Fibroblast of skin of left quadriceps (primary cell): ENCODE measurements around the gene LAPTM4A.
"Not testable (repeated sequence)": the region's sequence is repeated elsewhere in the genome, so short reads cannot be mapped to it uniquely, and the experiment has no call there.

Experiments used
- DNase-seq, 2 experiments: peaks; one replicate each; pipeline ENCODE4 v3.0.0-alpha.2; 2013; ENCODE audit warnings: low read depth in 2 of 2

The LAPTM4A gene

DNA sequence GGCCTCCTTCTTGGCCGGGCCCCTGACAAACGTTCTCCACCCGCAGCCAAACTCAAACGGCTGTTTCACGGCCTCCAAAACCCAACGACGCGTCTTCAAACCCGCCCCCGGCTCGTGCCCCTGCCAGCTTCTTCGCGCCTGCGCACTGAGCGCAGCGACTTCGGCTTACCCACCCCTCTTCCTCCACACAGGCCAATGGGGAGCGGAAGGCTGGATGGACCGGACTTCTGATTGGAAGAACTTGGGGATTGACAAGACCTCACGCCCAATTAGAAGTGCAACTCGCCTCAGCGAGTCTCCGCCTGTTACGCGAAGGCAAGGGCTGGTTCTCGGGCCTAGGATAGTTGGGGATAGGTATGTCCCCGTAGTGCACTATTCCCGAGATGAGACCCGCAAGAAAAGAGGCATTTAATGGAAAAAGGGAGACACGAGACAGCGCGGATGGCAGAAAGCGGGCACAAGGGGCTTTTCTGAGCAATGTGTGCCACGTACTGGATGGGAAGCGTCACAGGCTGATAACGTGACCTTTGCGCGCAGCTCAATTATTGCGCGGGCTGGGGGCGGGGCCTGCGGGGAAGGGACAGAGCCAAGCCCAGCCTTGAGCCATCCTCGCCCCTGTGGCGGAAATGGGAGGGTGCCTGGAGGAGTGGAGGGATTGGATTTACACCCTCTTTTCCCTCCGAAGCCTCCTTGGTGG lies at the start of gene LAPTM4A:
Gene LAPTM4A (minus strand): TSS at position 97 of the 697 bp plus-strand sequence. CDS start 108 bp downstream, outside the sequence.
- DNase-seq: peak; percentile 100

DNA sequence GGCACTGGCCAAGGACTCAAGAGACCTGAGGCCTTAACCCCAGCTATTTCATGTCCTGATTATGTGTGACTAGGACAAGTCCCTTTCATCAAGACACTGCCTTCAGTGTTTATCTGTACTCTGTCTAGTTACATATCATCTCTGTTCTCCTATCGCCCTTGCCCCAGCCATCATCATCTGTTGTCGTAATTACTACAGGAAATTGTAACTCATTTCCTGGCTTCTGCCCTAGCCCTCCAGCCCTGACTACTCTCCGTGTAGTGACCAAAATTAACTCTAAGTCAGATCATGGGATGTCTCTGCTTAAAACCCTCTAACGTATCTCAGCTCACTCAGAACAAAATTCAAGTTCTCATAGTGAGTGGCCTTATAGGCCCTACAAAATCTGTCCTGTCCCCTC lies 49.3 kb upstream of the LAPTM4A start:
- no peak for DNase-seq

DNA sequence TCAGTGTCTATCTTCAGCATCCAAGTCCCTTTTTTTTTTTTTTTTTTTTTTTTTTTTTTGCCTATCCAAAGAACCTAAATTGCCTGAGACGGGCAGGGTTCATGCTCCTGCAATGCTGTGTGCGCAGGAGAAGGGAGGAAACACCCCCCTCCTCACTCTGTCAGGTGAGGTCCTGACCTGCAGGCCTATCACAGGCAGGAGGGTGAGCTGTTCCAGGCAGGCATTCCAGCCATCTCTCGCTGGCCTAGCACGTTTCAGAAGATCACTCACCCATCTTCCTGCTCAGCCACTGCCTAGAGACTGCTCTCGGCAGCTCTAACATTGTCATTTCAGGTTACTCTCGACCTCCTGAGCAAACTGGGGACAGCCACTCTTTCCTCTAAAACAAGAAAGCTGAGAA lies 48.4 kb upstream of the LAPTM4A start:
- no peak for DNase-seq

DNA sequence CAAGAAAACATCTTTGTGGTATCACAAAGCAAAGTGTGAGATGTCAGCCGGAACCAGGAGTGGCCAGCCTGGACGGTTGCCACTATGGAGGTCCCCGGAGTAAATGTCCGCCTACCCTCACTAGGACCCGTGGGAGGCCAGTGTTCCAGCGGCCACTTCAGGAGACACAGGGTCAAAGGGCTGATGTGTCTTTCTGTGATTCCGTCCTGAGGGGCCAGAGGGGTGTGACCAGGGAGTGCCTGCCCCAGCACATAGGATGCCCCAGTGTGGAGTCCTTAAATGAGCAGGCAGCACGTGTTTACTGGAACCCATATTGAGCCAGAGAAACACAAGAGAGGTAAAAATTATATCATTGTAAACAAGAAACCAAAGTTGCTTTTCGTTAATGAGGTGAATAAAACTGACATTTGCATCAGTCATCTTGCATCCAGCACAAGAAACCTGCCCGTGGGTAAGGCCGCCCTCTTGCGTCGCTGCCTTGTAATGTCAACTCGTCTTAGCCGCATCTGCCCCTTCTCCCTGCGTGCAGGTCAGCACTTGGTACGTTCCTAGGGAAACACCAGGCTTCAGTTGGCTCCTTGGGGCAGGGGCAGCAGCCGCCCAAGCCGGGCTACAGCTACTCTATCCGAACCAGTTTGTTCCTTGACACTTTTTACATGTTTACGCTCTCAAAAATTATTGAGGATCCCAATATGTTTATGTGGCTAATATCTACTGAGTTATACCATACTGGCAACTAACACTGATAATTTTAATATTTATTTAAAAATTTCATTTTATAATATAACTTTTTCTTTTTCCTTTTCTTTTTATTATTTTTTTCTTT lies 46.7 kb upstream of the LAPTM4A start:
- DNase-seq: peak; percentile 63 to 68

DNA sequence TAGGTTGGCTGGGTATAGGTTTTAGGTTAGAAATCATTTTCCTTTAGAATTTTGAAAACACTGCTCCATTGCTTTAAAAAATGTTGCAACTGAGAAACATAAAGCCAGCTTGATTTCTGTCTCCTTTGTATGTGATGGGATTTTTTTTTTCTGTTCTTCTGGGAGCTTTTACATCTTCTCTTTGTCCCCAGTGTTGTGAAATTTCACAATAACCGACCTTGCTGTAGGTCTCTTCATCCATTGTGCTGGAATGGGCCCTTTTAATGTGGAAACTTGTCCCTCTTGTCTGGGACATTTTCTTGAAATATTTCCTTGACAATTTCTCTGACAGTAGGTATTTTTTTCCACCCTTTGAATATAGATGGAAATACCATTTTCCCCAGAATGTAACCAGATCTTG lies 44.0 kb upstream of the LAPTM4A start:
- DNase-seq: no peak

DNA sequence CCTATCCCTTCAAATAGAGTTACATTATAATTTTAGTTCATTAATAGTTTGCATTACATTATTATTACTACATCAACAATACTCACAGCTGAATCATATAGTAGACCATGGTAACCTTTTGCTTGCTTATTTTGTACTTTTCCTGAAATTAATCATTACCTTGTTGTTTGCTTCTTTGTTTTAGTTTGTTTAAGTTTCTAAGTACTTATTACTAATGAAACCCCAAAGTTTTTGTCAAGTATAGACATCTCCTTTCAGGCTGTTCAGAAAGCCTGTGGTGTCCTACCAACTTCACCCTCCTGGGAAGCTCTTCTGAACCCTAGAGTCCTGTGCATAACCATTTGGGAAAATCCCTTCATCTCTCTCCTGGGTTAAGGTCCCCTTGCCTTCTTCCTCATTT lies 43.5 kb upstream of the LAPTM4A start:
- DNase-seq: no peak

DNA sequence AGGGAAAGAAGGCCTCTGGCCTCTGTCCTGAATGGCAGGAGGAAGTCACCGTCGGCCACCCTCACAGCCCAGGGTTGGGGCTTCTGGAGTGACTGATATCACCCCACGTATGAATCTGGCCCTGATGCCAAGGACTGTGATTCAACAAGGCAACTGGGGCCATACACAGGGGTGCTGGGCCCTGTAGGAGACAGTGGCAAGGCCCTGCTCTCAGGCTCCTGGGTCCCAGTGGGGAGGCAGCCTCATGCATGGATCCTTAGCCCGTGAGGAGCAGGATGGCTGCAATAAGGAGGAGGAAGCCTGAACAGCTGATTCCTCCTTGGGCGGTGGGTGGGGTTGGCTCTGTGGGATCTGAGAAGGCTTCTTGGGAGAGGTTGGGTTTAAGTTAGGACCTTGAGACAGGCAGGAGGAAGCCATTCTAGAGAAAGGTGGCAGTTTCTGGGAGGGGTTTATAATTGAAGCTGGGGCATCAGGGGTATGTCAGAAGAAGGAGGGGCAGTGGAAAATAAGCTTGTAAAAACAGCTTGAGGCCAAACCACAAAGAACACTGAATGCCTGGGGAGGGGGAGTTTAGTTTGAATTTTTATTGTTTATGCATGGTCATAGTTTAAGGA lies 42.8 kb upstream of the LAPTM4A start:
- DNase-seq: no peak

DNA sequence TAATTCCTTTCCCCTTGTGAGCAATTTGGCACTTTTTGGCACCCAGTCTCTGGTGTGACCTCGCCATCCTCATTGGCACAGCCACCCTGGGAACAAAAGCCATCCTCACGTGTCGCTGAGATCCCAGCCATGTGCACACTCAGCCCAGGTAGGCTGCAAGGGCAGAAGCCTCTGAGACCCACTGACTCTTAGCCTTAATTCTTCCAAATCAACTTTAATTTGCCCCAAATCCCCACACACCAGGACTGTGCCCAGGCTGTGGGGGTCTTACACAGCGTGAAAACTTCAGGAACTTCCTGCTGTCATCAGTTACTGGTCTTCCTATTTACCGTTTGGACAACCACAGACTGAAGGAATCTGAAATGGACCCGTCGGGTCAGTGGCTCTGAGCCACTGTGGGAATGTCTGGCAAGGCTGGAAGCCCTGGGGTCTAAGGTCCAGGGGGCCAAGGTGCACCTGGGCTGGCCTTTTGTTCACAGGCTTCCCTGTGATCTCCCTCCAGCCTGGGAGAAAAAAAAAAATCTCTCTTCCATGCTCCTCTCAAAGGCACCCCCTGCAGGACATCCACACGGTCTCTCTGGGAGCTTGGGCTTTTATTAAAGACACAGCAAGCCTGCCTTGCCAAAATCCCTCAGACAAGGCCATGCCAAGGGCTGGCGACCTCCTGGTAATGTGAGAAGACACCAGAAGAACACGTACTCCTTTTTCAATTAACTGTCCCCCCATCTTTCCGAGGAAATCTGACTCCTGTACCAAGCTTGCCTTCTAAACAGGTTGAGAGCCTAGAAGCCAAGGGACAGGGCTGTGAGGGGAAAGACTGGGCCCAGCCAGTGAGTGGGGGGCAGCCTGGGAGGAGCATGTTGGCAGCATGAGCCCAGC lies 42.1 kb upstream of the LAPTM4A start:
- peak; percentile 59 to 62 for DNase-seq

DNA sequence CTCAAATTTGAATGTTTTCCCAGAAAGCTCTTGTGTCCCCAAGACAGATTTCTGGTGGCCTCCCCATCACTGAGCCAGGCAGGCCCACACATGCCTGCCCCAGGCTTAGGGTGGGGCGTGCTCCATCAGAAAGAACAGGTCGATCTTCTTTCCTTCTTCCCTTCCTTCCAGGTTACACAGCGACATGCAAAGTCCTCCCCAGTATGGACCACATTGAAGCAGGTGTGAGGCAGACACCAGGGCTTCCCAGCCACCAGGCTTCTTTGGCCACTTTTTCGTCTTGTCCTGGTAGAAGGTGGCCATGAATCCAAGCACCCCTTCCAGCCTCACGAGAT lies 41.4 kb upstream of the LAPTM4A start:
- no peak for DNase-seq

DNA sequence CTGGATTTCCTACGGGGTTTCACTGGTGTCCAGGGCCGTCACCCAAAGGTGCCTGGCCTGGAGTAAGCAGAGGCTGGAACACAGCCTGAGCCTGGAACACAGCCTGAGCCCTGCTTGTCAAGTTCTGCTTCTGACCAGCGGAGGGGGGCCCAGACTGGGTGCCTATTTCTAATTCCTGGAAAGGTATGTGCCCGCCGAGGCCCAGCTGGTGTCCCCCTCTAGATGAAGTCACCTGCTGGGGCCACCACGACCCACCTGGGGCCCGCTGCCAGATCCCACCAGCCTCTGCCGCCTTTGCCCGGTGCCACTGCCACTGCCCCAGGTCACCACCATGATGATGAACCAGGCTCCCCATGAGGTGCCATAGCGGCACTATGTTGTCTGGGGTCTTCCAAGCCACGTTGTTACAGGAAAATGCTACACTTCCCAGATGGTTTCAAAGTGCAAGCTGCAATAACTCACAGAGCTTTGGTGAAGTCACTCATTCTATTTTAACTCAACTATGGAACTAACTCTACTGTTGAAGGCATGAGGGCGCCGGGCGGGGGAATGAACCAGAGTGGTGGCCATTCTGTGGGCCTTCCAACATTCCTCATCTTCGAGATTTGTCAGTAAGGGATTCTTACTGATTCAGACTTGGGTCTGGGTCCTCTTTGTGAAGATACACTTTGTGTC lies 40.9 kb upstream of the LAPTM4A start:
- no peak for DNase-seq

DNA sequence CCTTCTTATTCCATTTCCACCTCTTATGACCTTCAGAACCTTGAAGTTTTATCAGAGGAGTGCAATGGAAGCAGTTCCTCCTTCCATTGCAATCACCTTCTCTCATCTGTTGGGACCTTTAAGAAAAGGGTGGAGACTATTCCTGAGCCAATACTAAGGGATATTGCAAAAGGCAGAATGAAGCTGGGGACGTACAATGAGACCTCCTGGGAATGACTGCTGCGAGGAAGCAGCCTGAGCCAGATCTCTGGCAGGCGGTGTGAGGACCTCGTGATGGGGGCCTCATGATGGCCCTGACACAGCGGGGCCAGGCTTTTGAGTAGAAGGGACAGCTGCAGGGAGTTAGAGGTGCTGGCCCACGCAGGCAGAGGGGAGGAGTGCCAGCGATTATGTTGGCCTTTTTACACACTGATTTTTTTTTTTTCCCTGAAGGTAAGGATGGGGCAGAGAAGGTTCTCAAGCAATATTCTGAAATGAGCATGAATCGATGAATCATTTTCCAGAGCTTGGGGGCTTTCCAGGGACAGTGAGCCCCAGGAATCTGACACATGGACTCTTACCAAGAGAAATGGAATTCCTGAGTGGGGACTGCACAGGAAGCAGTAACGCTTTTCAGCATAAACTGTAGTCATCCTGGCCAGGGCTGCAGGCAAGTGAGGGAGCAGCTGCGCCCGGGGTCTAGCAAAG lies 40.0 kb upstream of the LAPTM4A start:
- DNase-seq: peak; percentile 94 to 96

DNA sequence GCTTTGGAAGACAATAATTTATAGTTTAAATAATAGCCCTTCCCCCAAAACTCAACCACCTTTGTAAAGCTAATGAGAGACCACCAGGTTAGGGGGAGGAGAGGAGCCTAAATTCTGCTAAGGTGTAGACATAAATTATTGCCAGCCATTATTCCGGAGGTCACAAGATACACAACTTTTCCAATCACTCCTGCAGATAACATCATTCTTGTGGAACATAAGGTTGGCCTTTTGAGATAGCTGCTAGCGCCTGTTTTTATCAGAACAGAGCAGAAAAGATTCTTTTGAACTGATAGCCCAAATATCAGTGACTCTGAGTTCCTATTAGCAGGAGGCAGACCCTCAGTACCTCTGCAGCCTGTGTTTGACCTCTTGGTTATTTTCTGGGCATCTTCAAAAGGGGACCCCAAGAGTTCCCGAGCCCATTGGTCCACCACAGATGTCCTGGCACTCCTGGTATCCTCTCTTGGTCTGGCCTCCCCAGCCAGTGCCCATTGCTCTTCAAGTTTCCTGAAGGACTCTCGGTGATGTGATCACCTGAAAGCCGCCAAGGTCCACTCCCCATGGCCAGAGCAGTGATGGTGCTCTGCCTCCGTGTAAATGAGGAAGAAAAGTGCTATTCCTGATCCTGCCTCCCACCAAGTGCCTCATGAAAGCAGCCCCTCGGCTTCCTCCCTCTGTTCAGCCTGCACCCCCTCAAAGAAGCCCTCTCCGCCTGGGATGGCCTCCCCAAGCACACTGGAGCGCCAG lies 38.5 kb upstream of the LAPTM4A start:
- DNase-seq: no peak

DNA sequence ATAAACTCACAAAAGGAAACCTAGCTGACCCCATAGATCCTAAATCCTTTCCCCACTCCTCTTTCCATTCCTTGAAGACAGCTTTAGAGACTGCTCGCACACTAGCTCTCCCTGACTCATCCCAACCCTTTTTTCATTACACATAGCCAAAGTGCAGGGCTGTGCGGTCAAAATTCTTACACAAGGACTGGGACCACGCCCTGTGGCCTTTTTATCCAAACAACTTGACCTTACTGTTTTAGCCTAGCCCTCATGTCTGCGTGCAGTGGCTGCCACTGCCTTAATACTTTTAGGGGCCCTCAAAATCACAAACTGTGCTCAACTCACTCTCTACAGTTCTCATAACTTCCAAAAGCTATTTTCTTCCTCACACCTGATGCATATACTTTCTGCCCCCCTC lies 34.5 kb upstream of the LAPTM4A start:
- DNase-seq: not testable (repeated sequence)

DNA sequence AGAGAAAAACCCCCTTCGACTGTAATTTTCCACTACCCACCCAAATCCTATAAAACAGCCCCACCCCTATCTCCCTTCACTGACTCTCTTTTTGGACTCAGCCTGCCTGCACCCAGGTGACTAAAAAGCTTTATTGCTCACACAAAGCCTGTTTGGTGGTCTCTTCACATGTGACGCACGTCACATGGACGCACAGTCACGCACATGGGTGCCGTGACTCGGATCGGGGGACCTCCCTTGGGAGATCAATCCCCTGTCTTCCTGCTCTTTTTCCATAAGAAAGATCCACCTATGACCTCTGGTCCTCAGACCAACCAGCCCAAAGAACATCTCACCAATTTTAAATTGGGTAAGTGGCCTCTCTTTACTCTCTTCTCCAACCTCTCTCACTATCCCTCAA lies 31.4 kb upstream of the LAPTM4A start:
- DNase-seq: not testable (repeated sequence)

DNA sequence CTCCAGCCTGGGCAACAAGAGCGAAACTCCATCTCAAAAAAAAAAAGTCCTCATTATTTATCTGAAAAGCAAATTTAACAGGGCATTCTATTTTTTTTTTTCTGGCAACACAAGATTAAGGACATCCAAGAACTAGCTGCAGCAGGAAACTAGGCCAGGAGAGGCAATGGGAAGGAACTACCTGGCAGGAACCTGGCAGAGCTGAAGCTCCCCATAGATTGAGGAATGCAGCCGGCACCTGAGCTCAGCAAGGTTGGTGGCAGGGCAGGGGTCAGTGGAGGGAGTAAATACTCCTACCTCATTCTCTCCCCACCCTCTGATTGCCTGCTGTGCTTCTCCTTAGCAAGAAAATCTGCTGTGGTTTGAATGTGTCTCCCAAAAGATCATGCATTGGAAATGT lies 30.4 kb upstream of the LAPTM4A start:
- DNase-seq: no peak

DNA sequence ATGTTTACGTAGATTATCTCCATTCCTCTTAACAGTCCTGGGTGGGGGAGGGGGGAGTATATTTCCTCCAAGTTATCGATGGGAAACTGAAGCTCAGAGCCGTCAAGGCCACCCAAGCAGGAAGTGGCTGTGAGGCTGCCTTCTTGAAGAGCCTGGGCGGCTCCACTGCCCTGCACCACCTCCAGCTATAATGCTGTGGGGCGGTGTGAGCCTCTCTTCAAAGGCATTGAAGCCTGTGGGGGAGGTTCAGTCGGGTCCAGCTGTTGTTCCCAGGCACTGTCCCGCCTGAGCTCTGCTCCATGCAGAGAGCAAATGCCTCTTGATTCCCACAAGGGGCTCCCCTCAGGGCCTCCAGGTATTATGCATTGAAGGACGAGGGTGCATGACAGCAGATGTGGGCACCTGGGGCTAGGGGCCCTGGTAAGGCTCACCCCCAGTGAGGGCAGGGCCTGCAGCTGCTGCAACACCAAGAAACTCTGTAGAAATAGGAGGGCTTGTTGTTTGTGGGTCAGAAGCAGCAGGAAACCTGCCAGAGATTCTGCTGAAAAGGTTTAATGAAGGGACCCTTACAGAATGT lies 29.5 kb upstream of the LAPTM4A start:
- no peak for DNase-seq

DNA sequence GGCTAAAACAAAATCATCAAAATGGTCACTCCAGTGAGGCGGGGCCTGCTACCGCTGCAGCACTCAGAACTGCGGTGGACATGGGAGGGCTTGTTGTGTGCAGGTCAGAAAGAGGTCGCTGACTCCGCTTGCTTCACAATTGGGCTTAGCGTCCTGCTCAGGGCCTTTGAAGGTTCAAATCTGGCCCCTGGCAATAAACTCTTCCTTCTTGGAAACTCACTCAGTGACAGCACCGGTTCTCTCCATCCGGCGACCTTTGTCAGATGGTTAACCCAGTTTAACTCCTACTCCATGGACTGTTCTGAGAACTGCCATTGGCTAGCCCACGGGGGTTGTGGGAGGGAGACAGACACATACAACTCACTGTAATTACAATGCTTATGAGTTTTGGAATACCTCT lies 29.0 kb upstream of the LAPTM4A start:
- DNase-seq: no peak

DNA sequence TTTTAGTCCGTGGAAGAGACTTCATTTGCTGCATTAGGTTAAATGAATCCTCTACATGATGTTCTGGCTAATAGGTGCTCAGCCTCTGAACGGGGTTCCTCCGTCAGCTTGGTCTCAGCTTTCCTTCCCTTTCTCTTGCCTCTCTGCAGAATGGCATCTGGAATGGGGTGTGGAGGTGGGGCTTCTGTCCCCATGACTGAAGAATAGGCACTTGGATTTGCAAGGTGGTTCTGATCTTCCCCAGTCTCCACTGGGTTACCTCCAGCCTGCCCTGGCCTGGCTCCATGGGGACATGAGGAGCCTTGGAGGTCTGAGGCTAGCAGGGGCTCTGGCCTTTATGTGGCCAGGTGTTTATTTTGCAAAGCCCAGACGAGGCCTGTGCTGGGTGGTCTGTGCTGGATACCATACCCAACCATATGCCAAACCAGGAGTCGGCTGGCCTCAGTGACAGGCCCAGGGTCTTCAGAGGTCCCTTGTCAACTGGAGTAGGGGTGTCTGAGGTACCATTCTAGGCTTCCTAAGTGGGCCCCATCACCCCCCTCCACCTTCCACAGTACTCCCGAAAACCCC lies 28.2 kb upstream of the LAPTM4A start:
- no peak for DNase-seq

DNA sequence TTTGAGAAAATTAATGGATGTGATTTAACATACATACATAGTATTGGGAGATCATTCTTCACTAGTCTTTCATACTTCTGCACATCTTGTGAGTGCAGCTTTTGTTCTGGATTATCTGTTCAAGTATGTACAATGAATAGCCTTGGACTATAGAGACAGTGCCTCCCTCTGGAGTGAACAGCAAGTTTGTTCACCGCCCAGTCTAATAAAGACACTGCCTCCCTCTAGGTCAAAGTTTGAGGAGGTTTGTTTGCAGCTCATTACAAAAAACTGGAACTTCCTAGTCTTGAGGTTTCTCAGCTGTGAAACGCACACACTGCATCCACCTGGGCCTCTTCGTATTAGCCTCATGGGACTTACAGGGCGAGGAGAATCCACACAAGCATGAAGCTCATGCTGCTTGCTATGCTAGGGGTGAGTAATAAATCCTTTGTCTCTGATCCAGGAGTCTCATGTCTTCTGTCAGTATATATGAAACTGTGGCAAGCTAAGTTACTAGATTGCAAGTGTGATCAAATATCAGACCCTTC lies 26.0 kb upstream of the LAPTM4A start:
- no peak for DNase-seq
